CD4-positive, alpha-beta T cell treated with Interleukin-1 beta for 1 hour (primary cell): Measurements from ENCODE around the gene OR6B1.

ENCODE experiments used
- DNase-seq, 2 donors: peaks; one replicate each; pipeline ENCODE4 v3.0.0-alpha.2; 2020 to 2022

The OR6B1 gene

DNA sequence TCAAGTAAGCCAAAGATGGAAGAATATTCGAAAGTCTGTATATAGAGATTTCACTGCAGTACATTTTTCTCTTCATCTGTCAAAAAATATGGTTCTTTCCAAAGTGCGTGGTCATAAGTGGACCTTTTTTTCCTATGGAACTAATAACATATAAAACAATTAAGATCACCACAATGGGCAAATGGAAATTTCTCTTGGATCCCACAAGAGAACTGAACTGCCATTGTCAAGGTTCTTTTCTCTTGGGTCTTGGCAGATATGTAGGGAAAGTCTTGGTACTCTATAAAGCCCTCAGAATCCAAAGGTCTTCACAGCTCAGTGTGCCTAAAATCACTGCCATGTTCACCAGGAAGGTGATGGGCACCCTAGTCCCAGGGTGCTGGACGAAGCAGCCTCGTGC lies at the start of gene OR6B1:
OR6B1 (plus strand) TSS at position 301 of the 400 bp plus-strand sequence. CDS start 3,677 bp downstream, outside the sequence.
- no peak for DNase-seq

DNA sequence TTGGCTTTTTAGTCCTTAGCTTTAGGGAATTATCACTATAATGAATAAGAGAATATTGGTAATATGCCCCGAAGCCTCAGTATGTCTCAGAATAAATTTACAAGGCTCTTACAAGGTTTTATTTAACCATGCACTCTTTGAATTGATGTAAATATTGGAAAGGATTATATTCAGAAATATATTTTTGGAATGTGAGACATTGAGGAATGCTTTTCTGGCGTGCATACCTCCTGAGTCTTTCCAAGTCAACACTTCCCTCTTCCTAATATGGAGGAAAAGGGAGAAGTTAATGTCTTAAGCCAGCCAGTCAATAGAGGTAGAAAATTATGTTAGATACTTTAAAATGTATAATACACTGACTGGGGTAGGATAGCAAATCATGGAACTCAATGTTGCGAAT lies 46.7 kb upstream of the OR6B1 start:
- DNase-seq, result no peak

DNA sequence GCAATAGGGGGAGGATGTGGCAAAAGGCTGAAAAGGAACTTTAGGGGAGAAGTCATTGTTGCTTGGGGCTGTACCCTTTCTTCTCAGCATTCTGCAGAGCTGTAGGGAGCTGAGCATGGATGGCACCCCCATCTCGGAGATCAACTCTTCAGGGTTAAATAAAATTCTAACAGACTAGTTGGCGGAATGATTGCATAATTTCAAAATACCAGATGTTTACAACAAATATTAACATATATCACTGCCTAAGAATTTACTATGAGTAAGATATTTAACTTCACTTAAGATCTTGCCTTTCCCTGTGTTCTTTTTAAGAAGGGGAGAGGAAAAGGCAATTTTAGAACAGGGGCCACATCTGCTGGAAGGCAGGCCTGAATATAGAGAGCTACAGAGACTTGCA lies 46.0 kb upstream of the OR6B1 start:
- no peak for DNase-seq

DNA sequence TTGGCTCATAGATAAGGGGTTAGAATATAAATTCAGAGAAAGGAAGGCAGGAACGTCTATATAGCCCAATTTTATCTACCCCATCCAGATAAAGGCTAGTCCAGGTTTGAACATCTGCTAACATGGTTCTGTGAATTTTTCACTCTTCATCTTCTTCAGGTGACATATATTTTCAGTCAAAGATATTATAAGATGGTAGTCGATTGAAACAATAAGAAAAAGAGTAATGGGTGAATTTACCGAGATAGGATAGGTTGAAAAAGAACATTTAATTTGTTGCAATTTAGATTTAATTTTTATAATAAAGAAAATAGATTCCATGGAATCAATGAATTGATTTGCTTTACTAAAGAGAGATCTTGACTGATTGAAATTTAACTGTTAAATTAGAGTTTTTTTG lies 45.6 kb upstream of the OR6B1 start, which contains the start of gene OR2F1:
OR2F1 (plus strand) TSS at position 301 of the 400 bp plus-strand sequence. CDS start 5,127 bp downstream, outside the sequence.
- DNase-seq, result no peak

DNA sequence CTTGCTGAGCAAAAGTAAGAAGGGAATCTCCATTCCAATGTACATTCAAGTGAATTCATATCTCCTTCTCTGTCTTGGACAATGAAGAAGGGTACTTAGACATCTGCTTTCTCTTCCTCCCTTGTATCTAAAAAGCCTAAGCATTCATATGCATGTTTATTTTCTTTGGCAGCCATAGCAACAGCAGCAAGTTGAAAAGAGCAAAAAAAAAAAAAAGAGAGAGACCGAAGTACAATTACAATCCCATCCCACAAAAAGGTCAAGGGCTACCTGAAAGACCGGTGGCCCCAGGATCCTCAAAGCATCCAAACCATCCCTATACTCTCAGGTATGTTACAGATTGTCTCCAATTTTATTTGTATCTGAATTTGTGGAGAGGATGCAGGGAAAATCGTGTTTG lies 41.3 kb upstream of the OR6B1 start:
- DNase-seq, result no peak

- DNase-seq, result no peak
Observed at GRCh38 chr7:143960813-143961610, 39.1 kb upstream of the OR6B1 start.

DNA sequence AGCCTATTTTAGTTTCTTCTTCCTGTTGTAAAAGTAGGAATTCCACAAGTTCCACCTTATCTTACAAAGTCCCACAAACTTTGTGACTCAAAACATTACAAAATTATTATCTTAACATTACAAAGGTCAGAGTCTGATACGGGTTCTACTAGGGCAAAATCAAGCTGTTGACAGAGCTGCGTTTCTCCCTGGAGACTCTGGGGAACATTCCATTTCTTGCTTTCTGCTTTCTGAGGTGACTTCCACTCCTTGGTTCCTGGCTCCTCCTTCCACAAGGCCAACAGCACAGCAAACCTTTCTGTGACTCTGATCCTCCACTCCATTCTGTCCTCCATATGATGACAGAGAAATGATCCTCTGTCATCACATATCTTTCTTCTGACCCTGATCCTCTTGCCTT lies 34.8 kb upstream of the OR6B1 start:
- DNase-seq, result no peak

DNA sequence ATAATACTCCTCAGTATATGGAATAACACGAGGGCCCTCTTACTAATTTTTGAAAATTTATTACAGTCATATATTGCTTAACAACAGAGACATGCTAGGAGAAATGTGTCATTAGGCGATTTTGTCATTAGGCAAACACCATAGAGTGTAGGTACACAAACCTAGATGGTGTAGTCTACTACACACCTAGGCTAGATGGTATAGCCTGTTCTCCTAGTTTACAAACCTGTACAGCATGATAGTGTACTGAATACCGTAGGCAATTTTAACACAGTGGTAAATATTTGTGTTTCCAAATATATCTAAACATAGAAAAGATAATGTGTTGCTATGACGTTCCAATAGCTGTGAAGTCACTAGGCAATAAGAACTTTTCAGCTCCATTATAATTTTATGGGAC lies 32.7 kb upstream of the OR6B1 start:
- no peak for DNase-seq

GRCh38 chr7:143973870-143974416 lies 26.2 kb upstream of the OR6B1 start:
- DNase-seq, result no peak

- DNase-seq, result no peak
Observed at GRCh38 chr7:143974459-143974858, 25.7 kb upstream of the OR6B1 start.

DNA sequence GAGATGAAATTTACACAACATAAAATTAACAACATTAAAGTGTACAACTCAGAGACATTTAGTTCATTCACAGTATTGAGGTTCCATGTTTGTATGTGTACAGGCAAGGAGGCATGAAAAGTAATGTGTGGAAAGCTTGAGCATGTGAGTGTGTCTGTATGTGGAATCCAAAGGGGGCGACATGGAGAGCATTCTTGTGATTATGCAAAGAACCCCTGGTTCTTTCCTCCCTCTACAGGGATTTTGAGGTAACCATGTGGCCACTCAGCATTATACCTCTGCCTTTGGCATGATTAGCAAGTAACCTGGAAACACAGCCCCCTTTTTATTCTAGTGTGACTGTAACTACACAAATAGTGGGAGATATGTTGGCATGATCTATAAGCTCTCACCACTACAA lies 24.5 kb upstream of the OR6B1 start:
- DNase-seq, result no peak

DNA sequence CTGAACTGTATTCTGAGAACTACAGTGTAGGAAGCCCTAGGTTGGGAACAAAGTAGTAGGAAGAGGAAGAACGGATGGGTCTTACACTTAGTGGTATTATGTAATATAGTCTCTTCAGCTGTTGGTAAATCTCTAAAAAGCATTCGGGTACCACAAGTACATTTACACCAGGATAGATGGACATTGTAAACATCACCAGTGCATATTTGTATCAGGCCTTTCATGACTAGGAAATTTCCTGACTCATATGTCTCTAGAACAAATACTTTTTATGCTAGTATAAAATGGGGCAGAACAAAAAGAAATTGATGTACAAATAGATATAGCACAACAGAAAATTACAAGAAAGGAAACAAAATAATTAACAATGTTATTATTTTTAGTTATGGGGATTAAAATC lies 21.5 kb upstream of the OR6B1 start:
- DNase-seq, result no peak

DNA sequence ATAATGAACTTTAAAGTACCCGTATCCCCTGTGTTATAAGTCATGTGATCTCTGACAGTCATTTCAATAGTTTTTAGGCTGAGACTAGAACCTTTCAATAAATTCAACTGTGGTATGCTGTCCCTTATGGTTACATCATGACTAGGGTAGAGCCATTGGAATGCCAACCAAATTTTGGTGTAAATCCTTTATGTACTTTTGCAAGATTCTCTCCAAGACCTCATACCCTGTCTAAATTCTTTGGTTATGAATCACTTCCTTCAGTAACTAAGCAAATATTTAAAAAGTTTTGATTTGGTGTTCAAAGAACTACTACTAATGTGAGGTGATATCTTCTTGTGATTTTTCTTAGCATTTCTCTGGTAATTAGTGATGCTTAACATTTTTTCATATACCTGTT lies 20.8 kb upstream of the OR6B1 start:
- no peak for DNase-seq

- no peak for DNase-seq
Observed at GRCh38 chr7:143979998-143980397, 20.1 kb upstream of the OR6B1 start.

- DNase-seq, result no peak
Observed at GRCh38 chr7:143980746-143981510, 19.2 kb upstream of the OR6B1 start.

GRCh38 chr7:143983960-143984359 lies 16.2 kb upstream of the OR6B1 start:
- DNase-seq, result no peak

DNA sequence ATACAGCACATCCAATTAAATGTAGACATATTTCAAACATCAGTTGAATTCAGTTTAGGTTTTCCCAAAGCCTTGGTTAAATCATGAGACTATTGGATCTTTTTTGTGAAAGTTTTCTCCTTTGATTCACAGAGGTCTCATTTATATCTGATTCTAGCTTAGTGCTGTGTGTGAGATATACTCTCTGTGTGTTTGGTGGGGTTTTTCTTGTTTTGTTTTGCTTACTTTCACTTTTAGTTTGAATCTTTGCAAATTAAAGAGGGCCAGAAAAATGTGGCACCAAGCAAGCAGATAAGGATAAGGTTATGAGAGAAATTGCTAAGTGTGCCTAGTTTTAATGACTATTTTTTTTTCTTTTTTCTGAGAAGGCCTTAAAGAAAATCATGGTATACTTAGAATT lies 12.6 kb upstream of the OR6B1 start:
- no peak for DNase-seq

- DNase-seq, result no peak
Observed at GRCh38 chr7:143988976-143989745, 11.0 kb upstream of the OR6B1 start.

GRCh38 chr7:143992670-143993069 lies 7.5 kb upstream of the OR6B1 start:
- DNase-seq, result no peak

DNA sequence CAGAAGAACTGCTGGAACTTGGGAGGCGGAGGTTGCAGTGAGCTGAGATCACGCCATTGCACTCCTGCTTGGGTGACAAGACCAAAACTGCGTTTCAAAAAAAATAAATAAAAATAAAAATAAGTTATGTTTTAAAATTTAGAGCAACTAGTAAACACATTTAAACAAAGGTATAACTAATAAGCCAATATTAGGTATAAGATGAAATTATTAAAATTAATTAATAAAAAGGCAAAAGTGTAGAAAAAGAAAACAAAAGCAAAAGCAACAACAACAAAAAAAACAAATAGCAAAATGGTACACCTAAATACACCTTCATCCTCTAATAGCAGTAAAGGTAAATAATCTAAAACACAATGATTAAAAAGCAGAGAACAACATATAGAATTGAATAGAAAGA lies 6.2 kb upstream of the OR6B1 start:
- no peak for DNase-seq

DNA sequence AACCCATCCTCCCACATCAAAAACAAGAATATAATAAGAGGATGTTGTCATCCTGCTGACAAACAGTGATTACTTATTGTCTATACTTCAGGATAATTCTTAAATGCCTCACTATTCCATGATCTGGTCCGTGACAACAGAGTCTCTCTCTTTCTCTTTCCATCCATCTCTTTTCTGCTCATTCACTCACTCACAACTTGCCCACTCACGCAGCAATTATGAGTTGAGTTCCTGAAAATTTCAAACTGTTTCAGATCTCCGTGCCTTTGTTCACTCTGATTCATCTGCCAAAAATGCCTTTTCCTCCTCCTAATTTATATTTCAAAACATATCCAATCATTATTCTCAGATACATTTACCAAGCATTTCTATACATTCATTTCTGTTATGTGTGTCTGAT lies 1.4 kb downstream of the OR6B1 start:
- DNase-seq, result no peak

DNA sequence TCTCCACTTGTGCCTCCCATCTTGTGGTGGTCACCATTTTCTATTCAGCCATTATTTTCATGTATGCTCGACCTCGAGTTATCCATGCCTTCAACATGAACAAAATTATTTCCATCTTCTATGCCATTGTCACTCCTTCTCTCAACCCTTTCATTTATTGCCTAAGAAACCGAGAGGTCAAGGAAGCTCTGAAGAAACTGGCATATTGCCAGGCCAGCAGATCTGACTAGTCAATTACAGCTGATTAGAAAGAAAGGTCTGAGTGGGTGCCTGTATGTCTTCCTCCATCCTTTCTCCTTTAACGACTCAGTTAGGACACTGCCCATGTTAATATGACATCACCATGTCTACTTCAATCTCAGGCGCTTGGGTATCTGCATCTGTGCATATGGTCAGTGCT lies 4.6 kb downstream of the OR6B1 start:
- no peak for DNase-seq

DNA sequence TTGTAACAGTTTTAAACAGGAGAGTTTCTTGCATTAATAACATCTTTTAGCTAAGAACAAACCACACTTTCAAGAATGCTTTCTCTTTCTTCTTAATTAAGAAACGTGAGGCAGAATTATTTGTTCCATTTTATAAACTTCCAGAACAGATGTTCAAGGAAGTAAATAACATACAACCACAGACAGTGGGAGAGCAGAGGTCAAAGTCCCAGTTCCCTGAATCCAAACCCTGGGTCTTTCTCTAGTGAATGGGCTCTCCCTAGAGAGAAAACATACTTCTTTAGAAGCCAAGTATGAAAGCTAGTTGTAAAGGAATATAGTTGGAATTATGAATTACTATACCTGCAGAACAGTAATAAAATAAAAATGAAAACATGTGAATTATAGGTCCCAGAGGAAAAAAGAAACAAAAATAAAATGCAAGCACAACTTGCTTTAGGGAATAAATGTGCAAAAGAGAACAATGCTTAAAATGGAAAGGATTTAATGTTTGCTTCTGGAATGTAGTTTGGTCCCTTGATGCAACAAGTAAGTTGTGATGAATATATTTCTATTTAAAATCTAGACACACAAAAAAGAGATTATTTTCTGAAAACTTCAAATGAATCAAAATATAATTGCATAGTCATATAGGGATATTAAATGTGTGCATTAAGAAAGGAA lies 6.0 kb downstream of the OR6B1 start:
- DNase-seq, result no peak
